ENCODE measurements around the gene LRRC37B.
"Not testable (repeated sequence)": the region's sequence is repeated elsewhere in the genome, so short reads cannot be mapped to it uniquely, and the experiment has no call there.

The LRRC37B gene

DNA sequence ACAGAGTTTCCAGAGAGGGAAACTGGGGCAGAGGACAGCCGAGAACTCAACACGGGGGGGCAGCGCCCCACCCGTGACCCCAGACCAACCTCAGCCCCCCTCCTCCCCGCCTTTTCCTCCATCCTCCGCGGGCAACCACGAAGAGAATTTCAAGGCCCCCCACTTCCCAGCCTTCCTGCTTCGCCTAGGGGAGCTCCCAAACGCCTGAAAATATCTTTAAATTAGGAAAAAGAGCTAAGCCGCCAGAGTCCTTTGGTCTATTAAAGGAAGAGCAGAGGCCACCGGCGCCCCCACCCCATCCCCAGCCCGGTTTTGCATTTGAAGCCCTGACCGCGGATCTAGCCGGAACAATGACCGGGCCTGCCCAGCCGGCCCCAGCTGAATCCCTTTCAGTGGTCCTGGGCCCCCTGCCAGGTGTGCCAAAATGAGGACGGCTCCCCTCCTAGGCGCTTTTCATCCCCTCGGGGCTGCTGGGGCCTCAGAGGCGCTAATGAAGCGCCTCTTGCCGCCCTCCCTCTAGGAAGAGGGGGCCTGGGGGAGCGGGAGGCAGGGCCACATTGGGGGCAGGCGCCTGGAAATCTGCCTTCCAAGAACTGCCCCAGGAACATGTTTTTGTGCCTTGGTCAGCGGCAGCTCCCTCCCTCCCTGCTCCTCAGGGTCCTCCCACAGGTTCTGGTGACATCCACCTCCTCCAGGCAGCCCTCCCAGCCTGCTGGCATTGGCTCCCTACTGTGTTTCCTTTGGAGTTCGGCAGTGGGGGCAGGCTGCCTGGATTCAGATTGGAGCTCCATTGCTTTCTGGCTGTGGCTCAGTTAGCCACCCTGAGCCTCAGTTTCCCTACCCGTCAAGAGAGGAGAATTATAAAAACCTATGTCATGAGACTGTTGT lies 78.0 kb downstream of the LRRC37B start:
- DNase-seq (ENCODE audit: insufficient read length, low spot score); FAIRE-seq: not testable (repeated sequence)

DNA sequence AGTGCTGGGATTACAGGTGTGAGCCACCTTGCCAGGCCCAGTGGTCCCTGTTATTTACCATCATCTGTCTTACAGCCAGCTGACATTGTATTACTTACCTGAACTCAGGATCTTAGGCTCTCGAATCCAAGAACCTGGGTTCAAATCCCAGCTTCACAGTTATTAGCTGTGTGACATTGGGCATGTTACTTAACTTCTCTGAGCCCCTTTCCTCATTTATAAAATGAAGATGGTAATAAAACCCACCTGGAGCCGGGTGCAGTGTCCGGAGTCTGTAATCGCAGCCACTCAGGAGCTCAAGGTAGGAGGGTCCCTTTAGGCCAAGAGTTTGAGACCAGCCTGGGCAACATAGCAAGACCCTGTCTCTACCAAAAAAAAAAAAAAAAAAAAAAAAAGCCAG lies 79.7 kb downstream of the LRRC37B start:
- not testable (repeated sequence) for FAIRE-seq; DNase-seq (ENCODE audit: insufficient read length, low spot score)

DNA sequence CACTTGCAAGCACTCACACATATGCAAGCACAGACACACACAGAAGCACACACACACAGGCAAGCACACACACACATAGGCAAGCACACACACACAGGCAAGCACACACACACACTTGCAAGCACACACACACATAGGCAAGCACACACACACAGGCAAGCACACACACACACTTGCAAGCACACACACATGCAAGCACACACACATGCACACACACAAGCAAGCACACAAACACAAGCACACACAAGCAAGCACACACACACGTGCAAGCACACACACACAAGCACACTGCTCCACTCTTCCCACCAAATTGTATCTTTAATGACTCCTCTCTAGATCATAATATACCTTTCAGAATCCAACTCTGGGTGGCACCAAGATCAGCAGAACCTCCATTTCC lies 84.9 kb downstream of the LRRC37B start:
- DNase-seq (ENCODE audit: insufficient read length, low spot score); FAIRE-seq: not testable (repeated sequence)

DNA sequence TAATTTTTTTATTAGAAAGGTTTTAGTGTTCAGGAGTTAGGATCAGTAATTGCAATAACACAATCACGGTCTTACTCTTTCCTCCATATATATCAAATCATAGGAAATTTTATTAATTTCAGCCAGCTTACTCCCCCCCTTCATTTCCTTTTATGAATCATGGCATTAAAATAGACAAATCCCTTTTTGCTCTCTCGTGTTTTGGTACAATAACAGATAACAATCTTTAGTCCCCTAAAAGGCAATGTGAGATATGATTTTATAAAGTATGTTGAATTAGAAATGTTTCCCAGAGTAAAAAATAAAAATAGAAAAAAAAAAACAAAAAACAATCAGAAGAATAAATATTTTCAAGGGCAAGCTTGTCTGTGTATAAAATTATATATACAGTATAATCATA lies 92.5 kb downstream of the LRRC37B start:
- no peak for DNase-seq (ENCODE audit: insufficient read length, low spot score)
- no peak for FAIRE-seq

DNA sequence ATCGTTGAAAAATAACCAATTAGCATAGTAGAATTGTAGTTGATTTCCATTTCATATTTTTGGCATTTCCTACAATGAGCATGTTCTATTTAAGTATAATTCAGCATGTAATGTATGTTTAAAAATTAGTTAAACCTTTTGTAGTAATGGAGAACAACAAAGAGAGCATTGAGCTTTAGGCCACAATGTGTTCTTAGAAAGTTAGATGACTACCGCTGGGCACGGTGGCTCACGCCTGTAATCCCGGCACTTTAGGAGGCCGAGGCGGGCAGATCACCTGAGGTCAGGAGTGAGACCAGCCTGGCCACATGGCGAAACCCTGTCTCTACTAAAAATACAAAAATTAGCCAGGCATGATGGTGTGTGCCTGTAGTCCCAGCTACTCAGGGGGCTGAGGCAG lies 93.1 kb downstream of the LRRC37B start:
- not testable (repeated sequence) for FAIRE-seq; DNase-seq (ENCODE audit: insufficient read length, low spot score)

DNA sequence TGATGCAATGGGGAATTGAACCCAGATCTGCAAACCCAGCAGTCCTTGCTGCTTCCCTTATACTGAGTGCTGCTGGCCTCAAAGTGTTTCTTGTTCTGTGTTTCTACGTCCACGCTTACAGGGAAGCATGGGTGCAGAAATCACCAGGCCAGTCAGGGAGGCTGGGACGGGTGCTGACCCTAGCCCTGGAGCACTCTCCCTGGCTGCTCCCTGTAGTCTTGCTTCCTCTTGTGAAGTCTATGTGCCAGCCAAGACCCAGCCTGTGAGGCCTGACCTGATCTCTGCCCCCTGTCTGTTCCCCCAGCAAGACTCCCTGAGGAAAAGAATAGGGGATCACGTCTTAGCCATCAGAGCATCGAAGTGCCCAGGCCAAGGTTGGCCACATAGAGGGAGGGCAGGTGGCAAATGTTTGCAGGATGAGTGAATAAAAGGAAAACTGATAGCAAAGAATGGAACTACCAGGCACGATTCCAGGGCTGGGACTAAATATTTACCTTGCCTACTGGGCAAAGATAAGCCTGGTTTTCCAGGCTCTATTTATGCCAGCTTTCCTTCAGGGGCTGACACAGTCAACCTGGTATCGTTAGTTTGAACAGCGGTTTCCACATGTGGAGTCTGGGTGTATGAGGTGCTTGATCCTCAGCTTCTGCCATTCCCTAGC lies 93.9 kb downstream of the LRRC37B start:
- no peak for FAIRE-seq

DNA sequence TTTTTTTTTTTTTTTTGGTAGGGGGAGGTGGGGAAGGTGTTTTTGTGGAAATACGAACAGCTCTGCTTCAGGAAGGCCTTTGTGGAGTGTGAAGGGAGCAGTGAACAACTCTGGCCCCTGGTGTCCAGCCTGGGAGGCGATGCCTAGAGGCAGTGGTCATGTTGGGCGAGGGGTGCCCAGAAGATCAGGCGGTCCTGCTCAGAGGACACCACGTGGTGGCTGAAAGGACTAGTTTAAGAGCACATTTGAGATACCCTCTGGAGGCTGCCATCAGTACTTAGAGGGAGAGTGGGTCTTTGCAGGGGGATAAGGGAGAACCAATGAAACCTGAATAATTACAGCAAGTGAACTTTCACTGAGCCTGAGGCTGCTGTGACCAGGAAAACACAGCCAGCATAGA lies 95.0 kb downstream of the LRRC37B start:
- no peak for FAIRE-seq
- DNase-seq (ENCODE audit: insufficient read length, low spot score) = no peak

More for the DNA sequence above, 93.9 kb downstream of the LRRC37B start:
- DNase-seq (ENCODE audit: insufficient read length, low spot score) = no peak

DNA sequence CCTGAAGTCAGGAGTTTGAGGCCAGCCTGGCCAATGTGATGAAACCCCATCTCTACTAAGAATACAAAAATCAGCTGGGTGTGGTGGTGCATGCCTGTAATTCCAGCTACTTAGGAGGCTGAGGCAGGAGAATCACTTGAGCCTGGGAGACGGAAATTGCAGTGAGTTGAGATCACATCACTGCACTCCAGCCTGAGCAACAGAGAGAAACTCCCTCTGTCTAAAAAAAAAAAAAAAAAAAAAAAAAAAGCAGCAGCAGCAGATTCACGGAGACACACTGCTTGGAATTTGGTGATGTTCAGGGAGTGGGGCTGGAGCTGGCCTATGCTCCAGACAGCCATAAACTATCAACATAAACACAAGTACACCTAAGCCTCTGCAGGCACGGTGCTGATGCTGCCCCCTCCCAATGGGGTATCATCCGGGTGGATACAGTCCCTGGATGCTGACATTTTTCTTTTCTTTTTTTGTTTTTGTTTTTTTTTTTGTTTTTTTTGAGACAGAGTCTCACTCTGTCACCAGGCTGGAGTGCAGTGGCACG lies 95.5 kb downstream of the LRRC37B start:
- DNase-seq (ENCODE audit: insufficient read length, low spot score) (no peak), FAIRE-seq (no peak)

Data from GM19239 (cell line).